Activated CD8-positive, alpha-beta T cell treated with anti-CD3 and anti-CD28 coated beads, Interleukin-2, amount 10 ng/mL, durations not matched to agents 7 days and 5 days (primary cell): Measurements from ENCODE around the gene TNFSF15. TPM values are rescaled to one million over a fixed set of nuclear protein-coding genes. Genes with fewer than 3 reads are reported as not detected.

Source experiments
- ATAC-seq: fragments of 150-1000 bp; cut with Tn5 transposase; one replicate; pipeline ENCODE4 v1.10.0; 2021; ENCODE audit warnings: moderate library complexity
- CTCF ChIA-PET: fragments of 350-600 bp; sonication (Branson Sonifier 250); formaldehyde crosslinking; loops from one replicate; lab custom pipeline; 2021; ENCODE audit warnings: antibody characterized with exemption; lab: Charles Lee
- POLR2A ChIA-PET: fragments of 350-600 bp; sonication (Branson Sonifier 250); formaldehyde crosslinking; loops from one replicate; lab custom pipeline; 2021; ENCODE audit warnings: antibody characterized with exemption; lab: Charles Lee
- DNase-seq: peaks from one replicate; pipeline ENCODE4 v3.0.0-alpha.2; 2020
- H3K27ac Mint-ChIP-seq: one replicate; pipeline ENCODE4 v1.8.0; 2021; ENCODE audit warnings: mild to moderate bottlenecking, mixed read lengths
- H3K27me3 Mint-ChIP-seq: one replicate; pipeline ENCODE4 v1.8.0; 2021; ENCODE audit warnings: low read depth, mixed read lengths
- H3K36me3 Mint-ChIP-seq: one replicate; pipeline ENCODE4 v1.8.0; 2021; ENCODE audit warnings: low read depth, mixed read lengths
- H3K4me1 Mint-ChIP-seq: one replicate; pipeline ENCODE4 v1.8.0; 2021; ENCODE audit warnings: low read depth, mixed read lengths
- H3K4me3 Mint-ChIP-seq: one replicate; pipeline ENCODE4 v1.8.0; 2021; ENCODE audit warnings: mild to moderate bottlenecking, mixed read lengths
- H3K9me3 Mint-ChIP-seq: one replicate; pipeline ENCODE4 v1.8.0; 2022; ENCODE audit warnings: mixed read lengths; ENCODE audit not compliant: insufficient read depth
- total RNA-seq, 2 experiments: library from RNA; stranded (reverse); gene quantifications; one replicate each; pipeline ENCODE4 v1.2.3, GENCODE V29; 2021

TNFSF15 gene
- total RNA-seq, 2 experiments from 2014 or later: 1.1 TPM

GRCh38 chr9:114763220-114763619 is 42.6 kb downstream of the TNFSF15 start:
- no peaks in the 10 kb centered on the region for H3K36me3 Mint-ChIP-seq
- no peak overlapping the region for H3K27ac Mint-ChIP-seq
- ATAC-seq (no peak), DNase-seq (no peak)
- H3K9me3 Mint-ChIP-seq: no peaks in the 10 kb centered on the region
- ChIA-PET POLR2A (no interaction called here), CTCF (interaction anchor here (0.7 to 1.2 kb wide), 2 partner anchors 97 to 143 kb away, joined by 3 to 6 read pairs; no protein-coding TSS in a partner anchor)
- no peak overlapping the region for H3K4me3 Mint-ChIP-seq
- H3K4me1 Mint-ChIP-seq: no peaks in the 10 kb centered on the region
- peaks cover 5% of the 10 kb centered on the region for H3K27me3 Mint-ChIP-seq

GRCh38 chr9:114761523-114761922 is 44.3 kb downstream of the TNFSF15 start:
- DNase-seq (no peak), ATAC-seq (no peak)
- Mint-ChIP-seq H3K4me1 (peaks cover 10% of the 10 kb centered on the region), H3K27me3 (peaks cover 5% of the 10 kb centered on the region), H3K27ac (no peak overlapping the region), H3K36me3 (no peaks in the 10 kb centered on the region), H3K4me3 (no peak overlapping the region), H3K9me3 (no peaks in the 10 kb centered on the region)
- POLR2A ChIA-PET: no interaction called here
- CTCF ChIA-PET: interaction anchor here (1.4 to 1.8 kb wide), 3 partner anchors 9 to 146 kb away, joined by 4 to 5 read pairs (median 4); no protein-coding TSS in a partner anchor

GRCh38 chr9:114759512-114760341 is 46.1 kb downstream of the TNFSF15 start:
- Mint-ChIP-seq H3K9me3 (no peaks in the 10 kb centered on the region), H3K27ac (no peak overlapping the region), H3K4me3 (no peak overlapping the region), H3K36me3 (peaks cover 4% of the 10 kb centered on the region), H3K4me1 (peaks cover 28% of the 10 kb centered on the region), H3K27me3 (peaks cover 2% of the 10 kb centered on the region)
- ATAC-seq (no peak), DNase-seq (no peak)
- ChIA-PET POLR2A (no interaction called here), CTCF (interaction anchor here (1.0 to 1.8 kb wide), 2 partner anchors 146 to 147 kb away, joined by 3 to 5 read pairs; no protein-coding TSS in a partner anchor)

- peaks cover 6% of the 10 kb centered on the region for H3K36me3 Mint-ChIP-seq
- H3K27ac Mint-ChIP-seq: no peak overlapping the region
- no peaks in the 10 kb centered on the region for H3K9me3 Mint-ChIP-seq
- ATAC-seq (no peak), DNase-seq (no peak)
- H3K4me1 Mint-ChIP-seq: peaks cover 42% of the 10 kb centered on the region
- ChIA-PET POLR2A (interaction anchor here (0.7 kb wide), 1 partner anchor 103 kb away, joined by 3 read pairs; no protein-coding TSS in a partner anchor), CTCF (interaction anchor here (1.2 kb wide), 1 partner anchor 149 kb away, joined by 7 read pairs; no protein-coding TSS in a partner anchor)
- H3K4me3 Mint-ChIP-seq: no peak overlapping the region
- no peaks in the 10 kb centered on the region for H3K27me3 Mint-ChIP-seq
Measured at GRCh38 chr9:114757984-114758383, 47.9 kb downstream of the TNFSF15 start.

- ATAC-seq (no peak), DNase-seq (no peak)
- H3K4me3 Mint-ChIP-seq: no peak overlapping the region
- H3K9me3 Mint-ChIP-seq: no peaks in the 10 kb centered on the region
- CTCF ChIA-PET: interaction anchor here (1.2 kb wide), 1 partner anchor 150 kb away, joined by 7 read pairs; no protein-coding TSS in a partner anchor
- peaks cover 8% of the 10 kb centered on the region for H3K36me3 Mint-ChIP-seq
- POLR2A ChIA-PET: interaction anchor here (0.7 to 1.1 kb wide), 2 partner anchors 65 to 103 kb away, joined by 3 read pairs; no protein-coding TSS in a partner anchor
- H3K4me1 Mint-ChIP-seq: peaks cover 42% of the 10 kb centered on the region
- no peak overlapping the region for H3K27ac Mint-ChIP-seq
- H3K27me3 Mint-ChIP-seq: no peaks in the 10 kb centered on the region
Measured at GRCh38 chr9:114757395-114757794, 48.4 kb downstream of the TNFSF15 start.

- no peaks in the 10 kb centered on the region for H3K27me3 Mint-ChIP-seq
- peak overlapping the region; percentile 51 for H3K27ac Mint-ChIP-seq
- peaks cover 42% of the 10 kb centered on the region for H3K4me1 Mint-ChIP-seq
- ChIA-PET POLR2A (interaction anchor here (1.1 kb wide), 1 partner anchor 64 kb away, joined by 3 read pairs; no protein-coding TSS in a partner anchor), CTCF (interaction anchor here (1.0 to 1.2 kb wide), 2 partner anchors 132 to 150 kb away, joined by 3 to 7 read pairs; no protein-coding TSS in a partner anchor)
- H3K4me3 Mint-ChIP-seq: no peak overlapping the region
- ATAC-seq (peak; percentile 33), DNase-seq (no peak)
- peaks cover 10% of the 10 kb centered on the region for H3K36me3 Mint-ChIP-seq
- no peaks in the 10 kb centered on the region for H3K9me3 Mint-ChIP-seq
Measured at GRCh38 chr9:114756920-114757319, 48.9 kb downstream of the TNFSF15 start.

GRCh38 chr9:114754581-114754980 is 51.3 kb downstream of the TNFSF15 start:
- H3K9me3 Mint-ChIP-seq: peaks cover 4% of the 10 kb centered on the region
- H3K4me1 Mint-ChIP-seq: peaks cover 46% of the 10 kb centered on the region
- H3K36me3 Mint-ChIP-seq: peaks cover 19% of the 10 kb centered on the region
- ATAC-seq (peak; percentile 27), DNase-seq (peak; percentile 38)
- H3K27me3 Mint-ChIP-seq: no peaks in the 10 kb centered on the region
- peak overlapping the region; percentile 73 for H3K27ac Mint-ChIP-seq
- ChIA-PET POLR2A (no interaction called here), CTCF (interaction anchor here (0.8 to 1.4 kb wide), 5 partner anchors 12 to 349 kb away, joined by 3 to 6 read pairs (median 3); no protein-coding TSS in a partner anchor)
- H3K4me3 Mint-ChIP-seq: no peak overlapping the region

GRCh38 chr9:114746591-114747346 is 59.1 kb downstream of the TNFSF15 start:
- POLR2A ChIA-PET: no interaction called here
- peaks cover 14% of the 10 kb centered on the region for H3K4me1 Mint-ChIP-seq

GRCh38 chr9:114745879-114746550 is 59.8 kb downstream of the TNFSF15 start:
- H3K4me1 Mint-ChIP-seq: peaks cover 17% of the 10 kb centered on the region
- no peaks in the 10 kb centered on the region for H3K27me3 Mint-ChIP-seq
- H3K4me3 Mint-ChIP-seq: no peak overlapping the region
- ATAC-seq: no peak
- H3K27ac Mint-ChIP-seq: peak overlapping the region; percentile 58
- ChIA-PET CTCF (interaction anchor here (1.7 to 2.1 kb wide), 2 partner anchors 65 to 161 kb away, joined by 5 to 8 read pairs; no protein-coding TSS in a partner anchor), POLR2A (no interaction called here)
- peaks cover 19% of the 10 kb centered on the region for H3K36me3 Mint-ChIP-seq
- DNase-seq: no peak
- H3K9me3 Mint-ChIP-seq: peaks cover 4% of the 10 kb centered on the region

More at GRCh38 chr9:114746591-114747346, 59.1 kb downstream of the TNFSF15 start:
- Mint-ChIP-seq H3K27ac (no peak overlapping the region), H3K36me3 (peaks cover 19% of the 10 kb centered on the region), H3K4me3 (no peak overlapping the region), H3K27me3 (no peaks in the 10 kb centered on the region), H3K9me3 (peaks cover 4% of the 10 kb centered on the region)
- no peak for DNase-seq
- CTCF ChIA-PET: interaction anchor here (1.3 to 2.1 kb wide), 4 partner anchors 66 to 271 kb away, joined by 3 to 8 read pairs (median 5); no protein-coding TSS in a partner anchor
- no peak for ATAC-seq

- Mint-ChIP-seq H3K27me3 (no peaks in the 10 kb centered on the region), H3K4me3 (no peak overlapping the region), H3K36me3 (peaks cover 16% of the 10 kb centered on the region), H3K27ac (peak overlapping the region; percentile 58), H3K4me1 (peaks cover 24% of the 10 kb centered on the region), H3K9me3 (peaks cover under 1% of the 10 kb centered on the region)
- ChIA-PET CTCF (interaction anchor here (0.8 to 2.1 kb wide), 4 partner anchors 63 to 184 kb away, joined by 3 to 8 read pairs (median 4); no protein-coding TSS in a partner anchor), POLR2A (no interaction called here)
- ATAC-seq (no peak), DNase-seq (no peak)
Measured at GRCh38 chr9:114745108-114745848, 60.6 kb downstream of the TNFSF15 start.
